OCI-LY7 (cell line): ENCODE results near the gene SRGAP3.

Source experiments
- EZH2phosphoT487 ChIP-seq: fragments of 200-600 bp; sonication (generic); IDR thresholded peaks from 2 replicates; pipeline ENCODE4 v1.6.1; 2018; ENCODE audit warnings: low read depth, borderline replicate concordance, mild to moderate bottlenecking, mixed run types, antibody characterized with exemption, low read length, moderate library complexity, mixed read lengths
- TF ChIP-seq, protein P1 (sequence below): fragments of 200-600 bp; sonication (generic); conservative IDR thresholded peaks from 2 replicates; pipeline ENCODE4 v1.5.1; 2014; ENCODE audit warnings: mild to moderate bottlenecking, antibody characterized with exemption, low read length, moderate library complexity, mixed read lengths

- no peak for TF ChIP-seq EZH2phosphoT487
- TF ChIP-seq, protein P1, sequence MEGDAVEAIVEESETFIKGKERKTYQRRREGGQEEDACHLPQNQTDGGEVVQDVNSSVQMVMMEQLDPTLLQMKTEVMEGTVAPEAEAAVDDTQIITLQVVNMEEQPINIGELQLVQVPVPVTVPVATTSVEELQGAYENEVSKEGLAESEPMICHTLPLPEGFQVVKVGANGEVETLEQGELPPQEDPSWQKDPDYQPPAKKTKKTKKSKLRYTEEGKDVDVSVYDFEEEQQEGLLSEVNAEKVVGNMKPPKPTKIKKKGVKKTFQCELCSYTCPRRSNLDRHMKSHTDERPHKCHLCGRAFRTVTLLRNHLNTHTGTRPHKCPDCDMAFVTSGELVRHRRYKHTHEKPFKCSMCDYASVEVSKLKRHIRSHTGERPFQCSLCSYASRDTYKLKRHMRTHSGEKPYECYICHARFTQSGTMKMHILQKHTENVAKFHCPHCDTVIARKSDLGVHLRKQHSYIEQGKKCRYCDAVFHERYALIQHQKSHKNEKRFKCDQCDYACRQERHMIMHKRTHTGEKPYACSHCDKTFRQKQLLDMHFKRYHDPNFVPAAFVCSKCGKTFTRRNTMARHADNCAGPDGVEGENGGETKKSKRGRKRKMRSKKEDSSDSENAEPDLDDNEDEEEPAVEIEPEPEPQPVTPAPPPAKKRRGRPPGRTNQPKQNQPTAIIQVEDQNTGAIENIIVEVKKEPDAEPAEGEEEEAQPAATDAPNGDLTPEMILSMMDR = no peak
Observed at GRCh38 chr3:9244495-9245183, 4.8 kb downstream of the SRGAP3 start.
